SK-N-SH treated with all-trans-retinoic acid at 6 μM for 48 hours (cell line): ENCODE measurements around the gene HCFC1.

Experiments used
- ATAC-seq: fragments of 200-7000 bp; cut with Tn5 transposase; 3 replicates; pipeline ENCODE4 v1.9.1; 2020; ENCODE audit warnings: mild to moderate bottlenecking, moderate library complexity
- ARNTL ChIP-seq: fragments of 450-650 bp; formaldehyde crosslinking; IDR thresholded peaks from 2 replicates; pipeline ENCODE4 v1.5.0; 2020; ENCODE audit warnings: low read depth, mild to moderate bottlenecking, moderate library complexity, borderline replicate concordance
- BACH2 ChIP-seq: fragments of 250-450 bp; sonication (Bioruptor Pico); IDR thresholded peaks from 2 replicates; pipeline ENCODE4 v1.9.0; 2021; ENCODE audit warnings: mild to moderate bottlenecking, borderline replicate concordance
- CREB5 ChIP-seq: fragments of 250-450 bp; sonication (Bioruptor Pico); IDR thresholded peaks from 2 replicates; pipeline ENCODE4 v1.5.1; 2020; ENCODE audit warnings: low read depth, mild to moderate bottlenecking, moderate library complexity
- CSDC2 ChIP-seq: fragments of 250-450 bp; sonication (Bioruptor Pico); IDR thresholded peaks from 2 replicates; pipeline ENCODE4 v1.5.0; 2020; ENCODE audit warnings: mild to moderate bottlenecking, moderate library complexity
- CSRNP3 ChIP-seq: fragments of 250-450 bp; sonication (Bioruptor Pico); IDR thresholded peaks from 2 replicates; pipeline ENCODE4 v1.5.1; 2021; ENCODE audit warnings: mild to moderate bottlenecking, moderate library complexity
- GLIS3 ChIP-seq: fragments of 250-450 bp; sonication (Bioruptor Pico); IDR thresholded peaks from 2 replicates; pipeline ENCODE4 v1.5.0; 2020; ENCODE audit warnings: mild to moderate bottlenecking, moderate library complexity
- ISL1 ChIP-seq: fragments of 250-450 bp; sonication (Bioruptor Pico); IDR thresholded peaks from 2 replicates; pipeline ENCODE4 v2.1.2; 2022; ENCODE audit warnings: mild to moderate bottlenecking, moderate library complexity
- PATZ1 ChIP-seq: fragments of 250-450 bp; sonication (Bioruptor Pico); IDR thresholded peaks from 2 replicates; pipeline ENCODE4 v1.8.0; 2020; ENCODE audit warnings: mild to moderate bottlenecking, moderate library complexity, borderline replicate concordance
- POU6F1 ChIP-seq: fragments of 250-450 bp; sonication (Bioruptor Pico); IDR thresholded peaks from 2 replicates; pipeline ENCODE4 v1.8.0; 2021; ENCODE audit warnings: low read depth, mild to moderate bottlenecking, moderate library complexity, borderline replicate concordance
- PPARA ChIP-seq: fragments of 250-450 bp; sonication (Bioruptor Pico); IDR thresholded peaks from 2 replicates; pipeline ENCODE4 v1.5.0; 2020; ENCODE audit warnings: mild to moderate bottlenecking, borderline replicate concordance
- RARB ChIP-seq: fragments of 250-450 bp; sonication (Bioruptor Pico); IDR thresholded peaks from 2 replicates; pipeline ENCODE4 v1.8.0; 2021; ENCODE audit warnings: mild to moderate bottlenecking, moderate library complexity
- SNAI2 ChIP-seq: fragments of 250-450 bp; sonication (Bioruptor Pico); IDR thresholded peaks from 2 replicates; pipeline ENCODE4 v1.5.0; 2020; ENCODE audit warnings: mild to moderate bottlenecking, moderate library complexity
- TCF4 ChIP-seq: fragments of 250-450 bp; sonication (Bioruptor Pico); IDR thresholded peaks from 2 replicates; pipeline ENCODE4 v1.8.0; 2021; ENCODE audit warnings: mild to moderate bottlenecking, moderate library complexity, borderline replicate concordance
- TOX ChIP-seq: fragments of 250-450 bp; sonication (Bioruptor Pico); IDR thresholded peaks from 2 replicates; pipeline ENCODE4 v1.8.0; 2021; ENCODE audit warnings: mild to moderate bottlenecking, moderate library complexity, borderline replicate concordance
- TSHZ2 ChIP-seq: fragments of 250-450 bp; sonication (Bioruptor Pico); IDR thresholded peaks from 2 replicates; pipeline ENCODE4 v1.5.0; 2020; ENCODE audit warnings: mild to moderate bottlenecking, moderate library complexity
- ZC3H10 ChIP-seq: fragments of 250-450 bp; sonication (Bioruptor Pico); IDR thresholded peaks from 2 replicates; pipeline ENCODE4 v1.5.1; 2021; ENCODE audit warnings: mild to moderate bottlenecking, moderate library complexity
- ZFP3 ChIP-seq: fragments of 250-450 bp; sonication (Bioruptor Pico); IDR thresholded peaks from 2 replicates; pipeline ENCODE4 v1.5.0; 2020; ENCODE audit warnings: mild to moderate bottlenecking, moderate library complexity
- ZFP30 ChIP-seq: fragments of 450-650 bp; formaldehyde crosslinking; IDR thresholded peaks from 2 replicates; pipeline ENCODE4 v1.5.0; 2022; ENCODE audit warnings: mild to moderate bottlenecking, moderate library complexity
- ZNF565 ChIP-seq: fragments of 450-650 bp; formaldehyde crosslinking; conservative IDR thresholded peaks from 2 replicates; pipeline ENCODE4 v1.5.0; 2020; ENCODE audit warnings: low read depth, mild to moderate bottlenecking, moderate library complexity
- ZNF70 ChIP-seq: fragments of 450-650 bp; formaldehyde crosslinking; IDR thresholded peaks from 2 replicates; pipeline ENCODE4 v1.5.0; 2020; ENCODE audit warnings: mild to moderate bottlenecking, moderate library complexity
- ZNF8 ChIP-seq: fragments of 450-650 bp; formaldehyde crosslinking; IDR thresholded peaks from 2 replicates; pipeline ENCODE4 v1.5.0; 2020; ENCODE audit warnings: mild to moderate bottlenecking, moderate library complexity

HCFC1 gene

GRCh38 chrX:153921511-153922446 lies 49.8 kb downstream of the HCFC1 start:
- ATAC-seq = peak; percentile 11; the same call in 2 of the 3 replicates
- TF ChIP-seq PPARA (CRISPR knock-in tag) = no peak
- TF ChIP-seq SNAI2 (CRISPR knock-in tag) = no peak
- no peak for TF ChIP-seq ZNF565 (CRISPR knock-in tag)
- no peak for TF ChIP-seq CREB5 (CRISPR knock-in tag)
- no peak for TF ChIP-seq GLIS3 (CRISPR knock-in tag)
- no peak for TF ChIP-seq CSDC2 (CRISPR knock-in tag)
- TF ChIP-seq BACH2 (CRISPR knock-in tag) = no peak
- no peak for TF ChIP-seq ZNF8
- no peak for TF ChIP-seq ZFP30 (CRISPR knock-in tag)
- TF ChIP-seq TOX (CRISPR knock-in tag) = no peak
- no peak for TF ChIP-seq ZC3H10 (CRISPR knock-in tag)
- TF ChIP-seq ZNF70 (CRISPR knock-in tag) = no peak; the same call in 1 of the 2 replicates
- no peak for TF ChIP-seq RARB
- no peak for TF ChIP-seq POU6F1 (CRISPR knock-in tag)
- TF ChIP-seq ARNTL (CRISPR knock-in tag) = no peak
- no peak for TF ChIP-seq PATZ1 (CRISPR knock-in tag)
- no peak for TF ChIP-seq TCF4 (CRISPR knock-in tag)

GRCh38 chrX:153921070-153921469 lies 50.5 kb downstream of the HCFC1 start:
- TF ChIP-seq ZNF70 (CRISPR knock-in tag) (no peak), CREB5 (CRISPR knock-in tag) (no peak), SNAI2 (CRISPR knock-in tag) (no peak)
- no peak; the same call in 2 of the 3 replicates for ATAC-seq

GRCh38 chrX:153920546-153920945 lies 51.1 kb downstream of the HCFC1 start:
- no peak for ATAC-seq
- TF ChIP-seq BACH2 (CRISPR knock-in tag) (no peak), CSRNP3 (no peak), POU6F1 (CRISPR knock-in tag) (no peak), CREB5 (CRISPR knock-in tag) (no peak), ZFP3 (CRISPR knock-in tag) (no peak), ISL1 (CRISPR knock-in tag) (no peak), TSHZ2 (CRISPR knock-in tag) (no peak), RARB (no peak)
- TF ChIP-seq, all 23 proteins: peak for 0
